ENCODE data around the gene FZR1.

Gene FZR1

DNA sequence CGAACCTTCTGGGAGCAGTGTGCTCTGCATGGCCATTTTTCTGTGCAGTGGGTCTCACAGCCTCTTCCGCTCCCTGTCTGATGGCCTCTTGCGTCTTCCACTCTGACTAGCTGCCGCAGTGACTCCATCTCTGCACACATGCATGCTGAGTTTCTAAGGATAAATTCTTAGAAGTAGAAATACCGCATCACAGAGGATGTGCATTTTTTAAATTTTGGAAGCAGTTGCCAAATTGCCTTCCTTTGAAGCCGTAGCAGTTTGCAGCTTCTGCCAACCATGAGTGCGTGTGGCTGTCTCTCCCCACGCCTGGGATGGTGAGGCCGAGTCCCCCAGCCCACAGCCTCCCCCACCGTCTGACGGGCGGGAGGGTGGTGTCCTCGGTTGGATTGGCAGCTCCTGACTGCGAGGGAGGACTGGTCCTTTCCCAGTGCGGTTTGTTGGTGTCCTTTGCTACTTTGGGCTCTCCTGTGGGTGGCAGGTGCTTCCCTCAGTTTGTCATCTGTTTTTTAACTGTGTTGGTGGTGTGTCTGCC is 9.8 kb downstream of the FZR1 start:
- H3K4me3 ChIP-seq (ENCODE audit: control insufficient read depth, low read depth, low read length): no peak overlapping the region
- TF ChIP-seq, protein P1, sequence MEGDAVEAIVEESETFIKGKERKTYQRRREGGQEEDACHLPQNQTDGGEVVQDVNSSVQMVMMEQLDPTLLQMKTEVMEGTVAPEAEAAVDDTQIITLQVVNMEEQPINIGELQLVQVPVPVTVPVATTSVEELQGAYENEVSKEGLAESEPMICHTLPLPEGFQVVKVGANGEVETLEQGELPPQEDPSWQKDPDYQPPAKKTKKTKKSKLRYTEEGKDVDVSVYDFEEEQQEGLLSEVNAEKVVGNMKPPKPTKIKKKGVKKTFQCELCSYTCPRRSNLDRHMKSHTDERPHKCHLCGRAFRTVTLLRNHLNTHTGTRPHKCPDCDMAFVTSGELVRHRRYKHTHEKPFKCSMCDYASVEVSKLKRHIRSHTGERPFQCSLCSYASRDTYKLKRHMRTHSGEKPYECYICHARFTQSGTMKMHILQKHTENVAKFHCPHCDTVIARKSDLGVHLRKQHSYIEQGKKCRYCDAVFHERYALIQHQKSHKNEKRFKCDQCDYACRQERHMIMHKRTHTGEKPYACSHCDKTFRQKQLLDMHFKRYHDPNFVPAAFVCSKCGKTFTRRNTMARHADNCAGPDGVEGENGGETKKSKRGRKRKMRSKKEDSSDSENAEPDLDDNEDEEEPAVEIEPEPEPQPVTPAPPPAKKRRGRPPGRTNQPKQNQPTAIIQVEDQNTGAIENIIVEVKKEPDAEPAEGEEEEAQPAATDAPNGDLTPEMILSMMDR (IDR thresholded peaks at IDR 0.05; ENCODE audit: control insufficient read depth, insufficient read depth, low read depth, low read length, missing control alignments): no peak
- no peak for DNase-seq (ENCODE audit: low read depth)

DNA sequence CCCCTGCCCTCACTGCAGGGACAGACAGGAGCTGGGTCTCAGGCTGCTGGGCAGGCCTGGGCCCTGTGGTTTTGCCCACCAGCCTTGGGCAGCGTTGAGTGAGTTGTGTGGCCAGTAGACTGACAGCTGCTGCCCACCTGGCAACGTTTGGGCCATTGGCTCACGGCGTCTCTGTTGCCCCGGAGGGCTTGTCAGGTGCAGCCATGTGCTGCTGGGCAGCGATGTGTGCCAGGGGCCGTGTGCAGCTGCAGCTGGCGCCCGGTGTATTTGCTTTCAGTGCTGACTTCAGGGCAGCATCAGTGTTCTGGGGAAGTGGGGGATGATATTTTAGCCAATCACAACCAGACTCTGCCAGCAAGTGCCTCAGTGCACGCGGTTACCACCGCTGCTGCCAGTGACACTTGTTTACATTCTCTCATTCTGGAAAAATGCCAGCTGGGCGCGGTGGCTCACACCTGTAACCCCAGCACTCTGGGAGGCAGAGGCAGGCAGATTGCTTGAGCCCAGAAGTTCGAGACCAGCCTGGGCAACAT is 10.6 kb downstream of the FZR1 start:
- no peak for DNase-seq (ENCODE audit: low read depth)
- no peak overlapping the region for H3K4me3 ChIP-seq (ENCODE audit: control insufficient read depth, low read depth, low read length)
- TF ChIP-seq, protein P1 (IDR thresholded peaks at IDR 0.05; ENCODE audit: control insufficient read depth, insufficient read depth, low read depth, low read length, missing control alignments): no peak

DNA sequence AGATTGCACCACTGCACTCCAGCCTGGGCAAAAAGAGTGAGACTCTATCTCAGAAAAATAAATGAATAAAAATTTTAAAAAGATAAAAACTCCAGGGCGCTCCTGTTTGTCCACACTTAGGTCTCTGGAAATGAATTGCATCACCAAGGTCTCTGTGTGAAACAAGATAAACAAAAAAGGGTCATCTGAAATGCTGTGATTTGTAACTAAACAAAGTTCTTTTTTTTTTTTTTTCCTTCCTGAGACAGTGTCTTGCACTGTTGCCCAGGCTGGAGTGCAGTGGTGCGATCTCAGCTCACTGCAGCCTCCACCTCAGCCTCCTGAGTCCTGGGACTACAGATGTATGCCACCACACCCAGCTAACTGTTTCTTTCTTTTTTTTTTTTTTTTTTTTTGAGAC is 11.5 kb downstream of the FZR1 start:
- DNase-seq (ENCODE audit: low read depth): no peak
- H3K4me3 ChIP-seq (ENCODE audit: control insufficient read depth, low read depth, low read length): no peak overlapping the region
- TF ChIP-seq, protein P1 (IDR thresholded peaks at IDR 0.05; ENCODE audit: control insufficient read depth, insufficient read depth, low read depth, low read length, missing control alignments): no peak

DNA sequence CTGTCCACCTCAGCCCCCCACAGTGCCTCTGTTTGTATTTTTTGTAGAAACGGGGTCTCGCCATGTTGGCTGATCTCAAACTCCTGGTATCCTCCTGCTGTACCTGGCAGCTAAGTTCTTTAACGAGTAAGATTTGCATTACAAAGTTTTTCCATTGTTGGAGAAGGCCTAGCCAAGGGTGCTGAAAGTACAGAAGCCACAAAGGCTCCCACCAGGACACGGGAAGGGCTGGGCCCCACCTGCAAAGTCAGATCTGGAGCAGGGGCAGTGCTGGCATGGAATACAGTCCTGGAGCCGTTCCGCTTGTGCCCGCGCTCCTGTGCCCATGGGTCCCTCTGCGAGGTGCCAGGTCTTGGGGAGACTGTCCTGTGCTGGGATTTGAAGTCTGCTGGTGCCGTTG is 12.1 kb downstream of the FZR1 start:
- TF ChIP-seq, protein P1 (IDR thresholded peaks at IDR 0.05; ENCODE audit: control insufficient read depth, insufficient read depth, low read depth, low read length, missing control alignments): no peak
- no peak overlapping the region for H3K4me3 ChIP-seq (ENCODE audit: control insufficient read depth, low read depth, low read length)
- no peak for DNase-seq (ENCODE audit: low read depth)

DNA sequence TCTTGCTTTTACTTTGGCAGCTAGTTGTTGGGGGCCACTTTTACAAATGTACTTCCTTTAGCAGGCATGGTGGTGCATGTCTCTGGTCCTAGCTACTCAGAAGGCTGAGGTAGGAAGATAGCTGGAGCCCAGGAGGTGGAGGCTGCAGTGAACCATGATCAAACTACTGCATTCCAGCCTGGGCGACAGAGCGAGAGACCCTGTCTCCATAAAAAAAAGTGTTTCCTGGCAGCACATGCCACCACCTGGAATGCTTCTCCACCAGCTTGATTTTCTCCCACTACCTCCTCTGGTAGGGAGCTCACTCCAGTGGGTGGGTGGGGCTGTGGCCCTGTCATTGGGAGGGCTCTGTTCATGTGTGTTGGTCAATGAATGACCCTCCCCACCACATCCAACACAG is 12.5 kb downstream of the FZR1 start:
- H3K4me3 ChIP-seq (ENCODE audit: control insufficient read depth, low read depth, low read length): no peak overlapping the region
- TF ChIP-seq, protein P1 (IDR thresholded peaks at IDR 0.05; ENCODE audit: control insufficient read depth, insufficient read depth, low read depth, low read length, missing control alignments): no peak

DNA sequence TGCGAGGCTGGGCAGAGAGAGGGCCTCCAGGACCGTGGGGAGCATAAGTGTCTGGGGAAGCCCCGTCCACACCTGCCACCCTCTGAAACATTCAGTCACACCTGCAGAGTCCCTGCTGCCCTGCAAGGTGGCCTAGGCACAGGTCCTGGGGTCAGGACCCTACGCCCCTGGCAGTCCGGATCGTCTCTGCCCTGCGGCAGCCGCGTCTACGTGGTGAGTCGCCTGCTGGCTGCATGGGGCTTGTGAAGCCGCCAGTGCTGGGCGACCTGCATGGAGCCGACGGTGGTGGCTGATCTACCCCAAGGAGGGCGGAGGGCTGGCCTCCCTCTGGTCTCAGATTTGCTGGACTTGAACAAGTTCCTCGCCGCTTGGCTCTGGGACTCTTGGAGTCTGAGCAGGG is 13.0 kb downstream of the FZR1 start:
- no peak for DNase-seq (ENCODE audit: low read depth)
- H3K4me3 ChIP-seq (ENCODE audit: control insufficient read depth, low read depth, low read length): no peak overlapping the region
- TF ChIP-seq, protein P1 (IDR thresholded peaks at IDR 0.05; ENCODE audit: control insufficient read depth, insufficient read depth, low read depth, low read length, missing control alignments): no peak

More for the DNA sequence above, 12.5 kb downstream of the FZR1 start:
- DNase-seq (ENCODE audit: low read depth): no peak

Measured in AG09309 (cell line).